NCI-H2196 (cell line): Measurements from ENCODE around the gene HLA-DOA.

Experiments
- DNase-seq: peaks from one replicate; lab custom pipeline; 2025; ENCODE audit not compliant: unreplicated experiment; lab: John Stamatoyannopoulos, UW

Gene HLA-DOA

DNA sequence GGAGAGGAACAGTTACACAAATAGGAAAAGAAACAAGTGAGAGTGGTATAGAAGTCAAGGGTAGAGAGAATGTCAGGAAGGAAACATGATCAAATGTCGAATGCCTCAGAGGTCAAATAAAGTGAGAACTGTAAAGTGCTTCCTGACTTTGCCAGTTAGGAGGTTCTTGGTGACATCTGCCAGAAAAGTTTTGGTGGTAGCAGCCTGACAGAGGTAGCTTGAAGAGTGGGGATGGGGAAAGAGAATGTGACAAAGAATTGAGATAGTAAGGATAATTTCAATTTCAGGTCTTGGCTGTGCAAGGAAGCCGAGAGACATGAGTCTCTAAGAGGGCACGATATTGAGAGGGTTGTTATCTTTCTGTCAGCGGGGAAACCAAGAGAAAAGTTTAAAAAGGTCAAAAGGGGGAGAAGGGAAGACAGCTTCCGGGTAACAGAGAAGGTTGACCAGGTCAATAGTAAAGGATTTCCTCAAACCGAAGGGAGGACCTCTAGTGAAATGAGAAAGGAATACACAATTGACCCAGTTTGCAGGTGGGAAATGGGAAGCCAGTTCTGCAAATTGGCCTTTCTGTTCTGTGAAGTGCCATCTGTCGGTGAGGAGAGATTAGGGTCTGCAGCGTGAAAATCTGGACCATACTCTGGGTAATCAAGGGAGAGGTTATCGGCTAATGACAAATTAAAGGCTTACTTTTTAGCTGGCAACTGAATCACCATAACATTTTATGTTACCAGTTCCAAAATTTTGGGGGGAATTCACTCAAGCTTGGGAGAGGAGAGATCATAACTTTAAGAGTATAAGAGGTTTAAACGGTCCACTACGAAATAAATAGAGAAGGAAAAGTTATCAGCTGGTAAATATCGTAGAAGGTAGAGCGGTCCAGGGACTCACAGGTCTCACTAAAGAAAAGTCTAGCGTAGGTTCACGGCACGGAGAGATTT lies 42.0 kb downstream of the HLA-DOA start:
- DNase-seq = peak; percentile 44

GRCh38 chr6:32964776-32965175 lies 44.6 kb downstream of the HLA-DOA start:
- DNase-seq = peak; percentile 17

GRCh38 chr6:32963866-32964265 lies 45.5 kb downstream of the HLA-DOA start:
- no peak for DNase-seq

GRCh38 chr6:32962213-32962826 lies 47.1 kb downstream of the HLA-DOA start:
- DNase-seq = no peak

DNA sequence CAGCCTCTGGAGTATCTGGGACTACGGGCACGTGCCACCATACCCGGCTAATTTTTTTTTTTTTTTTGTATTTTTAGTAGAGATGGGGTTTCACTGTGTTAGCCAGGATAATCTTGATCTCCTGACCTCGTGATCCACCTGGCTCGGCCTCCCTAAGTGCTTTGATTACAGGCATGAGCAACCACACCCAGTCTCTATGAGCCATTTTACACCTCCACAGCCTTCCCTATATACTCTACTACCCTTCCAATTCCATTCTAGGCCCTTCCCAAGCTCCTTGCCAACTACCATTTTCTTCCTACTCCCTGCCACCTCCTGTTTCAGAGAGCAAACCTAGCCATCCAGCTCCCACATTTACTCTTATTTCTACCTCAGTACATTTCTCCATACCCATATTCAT lies 48.8 kb downstream of the HLA-DOA start:
- DNase-seq = no peak

DNA sequence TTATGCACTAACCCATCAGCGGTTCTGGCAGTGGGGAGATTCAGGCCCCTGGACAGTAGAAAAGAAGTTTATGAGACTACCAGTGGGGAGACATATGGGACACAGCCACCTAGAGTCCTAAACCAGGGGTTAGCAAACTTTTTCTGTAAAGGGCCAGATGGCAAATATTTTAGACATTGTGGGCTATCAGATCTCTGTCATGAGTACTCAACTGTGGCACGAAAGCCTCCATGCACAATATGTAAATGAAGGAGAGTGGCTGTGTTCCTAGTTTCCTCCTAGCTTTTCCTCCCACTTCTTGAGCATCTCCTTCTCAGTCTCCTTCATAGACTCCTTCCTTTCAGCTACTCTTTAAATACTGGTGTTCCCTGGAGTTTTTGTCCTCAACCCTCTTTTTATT lies 53.2 kb downstream of the HLA-DOA start:
- DNase-seq = no peak

GRCh38 chr6:32954986-32955802 lies 54.2 kb downstream of the HLA-DOA start:
- no peak for DNase-seq

GRCh38 chr6:32954267-32954666 lies 55.1 kb downstream of the HLA-DOA start:
- DNase-seq = no peak
